AG08396 (cell line): ENCODE data around the gene C1QTNF6.

ENCODE experiments used
- DNase-seq: peaks from one replicate; pipeline ENCODE4 v3.0.0; 2012; ENCODE audit warnings: low spot score, mixed read lengths

The C1QTNF6 gene

GRCh38 chr22:37190262-37190780 is 2.3 kb upstream of the C1QTNF6 start:
- DNase-seq: no peak

- no peak for DNase-seq
These were observed 937 bp upstream of the C1QTNF6 start for GRCh38 chr22:37188901-37189466.

GRCh38 chr22:37187552-37187890 is 526 bp downstream of the C1QTNF6 start:
- DNase-seq: no peak

- no peak for DNase-seq
These were observed 987 bp downstream of the C1QTNF6 start for GRCh38 chr22:37186997-37187522.

GRCh38 chr22:37186228-37186996 is 1.6 kb downstream of the C1QTNF6 start:
- DNase-seq: peak; percentile 82

- DNase-seq: no peak
These were observed 2.3 kb downstream of the C1QTNF6 start for GRCh38 chr22:37185646-37186227.

- no peak for DNase-seq
These were observed 3.1 kb downstream of the C1QTNF6 start for GRCh38 chr22:37184816-37185541.

GRCh38 chr22:37184380-37184755 is 3.7 kb downstream of the C1QTNF6 start:
- no peak for DNase-seq

GRCh38 chr22:37183432-37184379 is 4.3 kb downstream of the C1QTNF6 start:
- DNase-seq: no peak

- no peak for DNase-seq
These were observed 5.2 kb downstream of the C1QTNF6 start for GRCh38 chr22:37182949-37183245.

- no peak for DNase-seq
These were observed 5.7 kb downstream of the C1QTNF6 start for GRCh38 chr22:37182101-37182948.

GRCh38 chr22:37181681-37182080 is 6.4 kb downstream of the C1QTNF6 start:
- DNase-seq: no peak

- no peak for DNase-seq
These were observed 7.4 kb downstream of the C1QTNF6 start for GRCh38 chr22:37180531-37181231.

GRCh38 chr22:37179622-37180420 is 8.2 kb downstream of the C1QTNF6 start:
- DNase-seq: no peak

GRCh38 chr22:37179126-37179470 is 8.9 kb downstream of the C1QTNF6 start:
- DNase-seq: no peak

GRCh38 chr22:37178350-37179125 is 9.5 kb downstream of the C1QTNF6 start:
- no peak for DNase-seq

GRCh38 chr22:37177755-37178154 is 10.3 kb downstream of the C1QTNF6 start:
- no peak for DNase-seq

GRCh38 chr22:37177221-37177620 is 10.8 kb downstream of the C1QTNF6 start:
- no peak for DNase-seq
